Measurements from ENCODE around the gene DPAGT1.

Gene DPAGT1

DNA sequence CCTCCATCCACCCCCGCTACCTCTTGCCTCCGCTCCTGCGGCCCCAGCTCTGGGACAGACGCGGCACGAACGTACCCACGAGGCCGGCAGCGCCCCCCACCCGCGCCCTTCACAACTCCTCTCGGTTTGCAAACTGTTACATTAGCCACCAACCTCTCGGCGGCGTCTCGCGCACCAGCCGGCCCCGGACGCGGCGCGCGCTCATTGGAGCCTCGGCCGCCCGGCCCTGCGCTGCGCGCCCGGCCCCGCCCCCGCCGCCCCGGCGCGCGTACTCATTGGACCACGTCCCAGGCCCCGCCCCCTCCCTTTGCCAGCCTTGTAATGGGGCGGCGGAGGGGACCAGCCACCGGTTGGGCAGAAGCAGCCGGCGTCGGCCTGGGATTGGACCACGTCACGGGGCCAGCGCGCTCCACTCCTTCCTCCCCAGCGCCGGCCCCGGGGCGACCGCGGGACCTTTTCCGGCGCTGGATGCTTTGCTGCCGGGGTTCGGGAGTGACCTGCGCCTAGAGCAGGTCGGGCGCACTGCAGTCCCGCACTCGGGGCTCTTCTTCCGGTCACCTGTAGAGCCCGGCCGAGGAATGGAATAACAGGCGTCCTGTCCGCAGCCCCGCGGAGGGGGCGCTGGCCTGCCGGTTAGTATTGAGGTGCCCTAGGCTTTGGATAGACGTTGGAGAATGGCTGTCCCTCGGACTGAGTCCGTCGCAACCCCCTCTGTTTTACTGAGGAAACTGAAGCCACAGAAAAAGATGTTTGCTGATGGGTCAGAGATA is 44.5 kb downstream of the DPAGT1 start, which contains the start of gene HYOU1:
Gene HYOU1 (minus strand): TSS at position 206 of the 770 bp plus-strand sequence. CDS start 1,045 bp downstream, outside the sequence.
- DNase-seq (ENCODE audit: low read depth, low spot score), result peak; percentile 90

DNA sequence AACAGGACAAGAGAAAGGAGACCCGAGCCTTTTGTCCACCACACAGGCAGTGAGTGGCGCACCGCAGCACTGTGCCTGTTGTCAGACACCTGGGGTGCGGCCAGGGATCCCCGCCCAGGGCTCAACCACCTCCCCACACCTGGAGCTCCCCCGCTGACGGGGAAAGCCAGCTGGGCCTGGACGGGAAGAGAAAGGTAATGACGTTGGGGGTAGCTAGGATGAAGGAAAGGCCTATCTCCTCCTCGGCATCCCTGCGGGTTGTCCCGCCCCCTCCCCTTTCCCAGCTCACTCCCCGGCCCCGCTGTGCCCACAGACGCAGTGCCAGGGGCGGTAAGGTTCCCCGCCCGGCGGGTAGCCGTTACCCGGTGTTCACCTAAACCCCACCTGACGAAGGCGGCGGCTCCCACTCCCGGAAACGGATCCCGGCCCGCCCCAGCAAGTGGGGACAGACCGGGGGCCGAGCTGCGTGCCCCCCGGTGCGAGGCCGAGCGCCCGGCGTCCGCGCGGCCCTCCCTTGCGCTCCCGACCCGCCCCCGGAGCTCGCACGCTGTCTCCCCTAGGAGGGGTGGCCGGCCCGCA is 45.1 kb downstream of the DPAGT1 start:
- no peak for DNase-seq (ENCODE audit: low read depth, low spot score)

DNA sequence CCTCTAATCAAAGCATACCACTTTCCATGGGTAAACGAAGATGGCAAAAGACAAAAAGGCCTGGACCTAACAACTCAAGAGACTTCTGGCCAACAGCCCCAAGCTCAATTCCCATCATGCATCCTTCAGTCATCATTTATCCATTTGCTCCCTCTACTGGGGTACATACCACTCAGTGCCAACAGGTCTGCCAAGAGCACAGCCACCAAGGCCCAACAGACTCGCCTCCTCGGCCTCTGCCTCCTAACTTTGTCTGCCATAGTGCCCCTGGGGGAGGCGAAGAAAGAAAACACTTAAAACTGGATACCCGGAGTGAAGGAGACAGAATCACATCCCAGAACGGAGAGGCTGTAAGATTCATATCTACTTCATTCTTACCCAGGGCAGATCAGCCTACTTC is 45.8 kb downstream of the DPAGT1 start:
- DNase-seq (ENCODE audit: low read depth, low spot score), result no peak

DNA sequence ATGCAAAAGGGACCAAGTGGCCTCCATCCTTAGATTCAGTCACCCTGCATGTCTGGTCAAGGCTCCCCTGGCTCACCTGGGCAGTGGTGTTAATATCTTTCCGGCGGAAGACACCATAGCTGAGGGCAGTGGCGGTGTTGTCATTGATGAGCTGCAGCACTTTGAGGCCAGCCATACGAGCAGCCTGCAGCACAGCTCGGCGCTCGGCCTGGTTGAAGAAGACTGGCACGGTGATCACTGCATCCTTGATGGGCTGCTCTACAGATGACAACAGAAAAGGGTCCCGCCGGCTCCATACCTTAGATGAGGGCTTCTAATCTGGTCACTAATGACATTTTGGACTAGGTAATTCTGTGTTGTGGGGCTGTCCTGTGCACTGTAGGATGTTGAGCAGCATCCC is 47.2 kb downstream of the DPAGT1 start:
- DNase-seq (ENCODE audit: low read depth, low spot score), result no peak

DNA sequence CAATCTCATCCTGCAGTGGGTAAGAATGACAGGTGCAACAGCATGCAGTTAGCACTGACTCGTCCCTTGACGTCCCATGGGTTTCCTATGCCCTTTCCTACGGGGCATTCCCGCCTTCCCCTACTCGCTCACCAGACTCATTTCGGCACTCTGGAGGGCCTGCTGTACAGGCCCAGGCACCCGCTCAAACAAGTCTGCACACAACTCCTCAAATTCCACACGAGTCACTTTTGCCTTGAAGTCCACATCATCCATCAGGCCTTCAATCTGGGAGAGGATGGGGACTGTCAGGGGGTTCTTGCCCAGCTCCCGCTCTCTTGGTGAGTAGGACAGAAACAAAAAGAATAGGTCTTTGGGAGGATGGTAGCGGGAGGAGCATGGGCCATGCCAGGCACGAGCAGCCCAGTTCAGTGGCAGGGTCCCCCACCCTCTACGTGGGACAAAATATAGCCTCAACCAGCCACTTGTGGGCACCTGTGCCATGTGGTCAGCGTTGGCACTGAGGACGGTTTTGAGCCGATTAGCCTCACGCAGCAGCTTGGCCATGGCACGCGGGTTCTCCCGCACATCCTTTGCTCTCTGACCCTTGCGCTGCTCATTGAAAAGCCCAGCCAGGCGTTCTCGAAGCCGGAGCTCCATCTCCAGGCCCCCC is 49.4 kb downstream of the DPAGT1 start:
- DNase-seq (ENCODE audit: low read depth, low spot score), result no peak

DNA sequence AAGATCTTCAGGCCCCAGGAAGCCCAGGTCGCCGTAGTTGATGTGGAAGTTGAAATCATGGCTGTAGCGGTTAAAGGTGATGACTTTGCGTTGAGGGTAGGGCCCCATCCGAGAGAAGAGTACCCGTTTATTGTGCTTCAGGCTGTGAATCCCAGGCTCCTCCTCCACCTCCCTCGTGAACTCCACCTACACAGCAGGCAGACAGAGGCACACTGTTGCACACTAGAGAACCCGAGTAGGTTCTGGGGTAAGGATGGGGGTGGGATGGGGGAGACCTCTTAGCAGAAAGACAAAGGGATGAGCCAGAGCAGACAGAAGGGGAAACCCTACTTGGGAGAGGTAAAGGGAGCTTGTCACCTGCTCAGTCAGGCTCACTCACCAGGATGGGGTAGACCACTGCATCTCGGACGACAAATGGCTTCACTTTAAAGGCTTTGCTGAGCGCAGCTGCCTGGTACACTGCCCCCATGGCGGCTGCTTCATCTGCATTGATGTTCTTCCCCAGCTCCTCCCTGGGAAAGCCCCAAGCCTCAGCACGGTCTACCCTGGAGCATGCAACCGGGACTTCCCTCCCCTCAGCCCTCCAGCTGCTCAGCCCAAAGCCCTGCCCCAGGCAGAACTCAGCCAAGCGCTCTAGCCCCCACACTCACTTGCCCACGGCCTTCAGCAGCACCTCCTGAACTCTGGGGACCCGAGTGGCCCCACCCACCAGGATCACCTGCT is 50.1 kb downstream of the DPAGT1 start:
- DNase-seq (ENCODE audit: low read depth, low spot score), result no peak

DNA sequence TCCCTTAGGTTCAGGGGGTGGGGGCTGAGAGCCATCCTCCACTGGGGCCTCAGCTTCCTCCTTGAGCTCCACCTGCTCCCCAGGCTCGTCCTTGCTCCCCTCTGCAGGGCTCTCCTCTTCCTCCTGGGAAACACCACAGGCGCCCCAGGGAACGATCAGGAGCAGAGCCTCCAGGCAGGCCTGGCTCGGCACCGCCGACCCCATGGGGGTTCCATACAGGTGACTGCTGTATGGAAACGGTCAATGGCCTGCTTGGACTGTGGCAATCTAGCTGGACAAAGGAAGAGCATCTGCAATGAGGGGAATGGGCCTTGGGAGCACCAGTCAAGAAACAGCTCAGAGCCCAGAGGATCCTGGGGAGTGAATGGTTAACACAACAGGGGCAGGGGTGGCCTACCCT is 52.6 kb downstream of the DPAGT1 start:
- DNase-seq (ENCODE audit: low read depth, low spot score), result no peak

DNA sequence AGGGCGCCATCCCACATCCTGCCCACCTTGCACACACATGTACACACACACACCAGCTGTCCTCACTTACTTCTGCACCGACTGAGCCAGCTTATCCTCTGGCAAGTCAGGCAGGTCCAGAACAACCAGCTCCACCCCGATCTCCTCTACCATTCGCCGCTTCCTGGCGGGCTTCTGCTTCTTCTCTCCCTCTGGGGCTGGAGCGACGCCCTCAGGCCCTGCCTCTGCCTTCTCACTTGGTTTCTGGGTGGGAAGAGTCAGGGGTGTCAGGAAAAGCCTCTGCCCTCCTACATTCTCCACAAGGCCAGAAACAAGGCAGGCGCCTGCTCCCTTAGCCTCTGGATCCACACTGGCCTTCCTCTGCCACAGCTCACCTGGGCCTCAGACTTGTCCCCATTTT is 53.0 kb downstream of the DPAGT1 start:
- DNase-seq (ENCODE audit: low read depth, low spot score), result no peak

DNA sequence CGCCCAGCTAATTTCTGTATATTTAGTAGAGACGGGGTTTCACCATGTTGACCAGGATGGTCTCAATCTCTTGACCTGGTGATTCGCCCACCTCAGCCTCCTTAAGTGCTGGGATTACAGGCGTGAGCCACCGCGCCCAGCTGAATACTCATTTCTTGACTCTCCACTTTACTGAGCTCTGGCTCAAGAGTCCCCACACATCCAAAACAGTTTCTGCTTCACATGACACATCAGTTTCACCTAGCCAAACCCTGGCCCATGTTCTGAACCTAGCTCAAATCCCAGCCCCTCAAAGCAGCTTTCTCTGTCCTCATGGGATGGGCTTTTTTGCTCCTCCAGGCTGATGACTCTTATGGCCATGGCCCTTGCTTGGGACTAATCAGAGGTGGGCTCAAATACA is 54.4 kb downstream of the DPAGT1 start:
- no peak for DNase-seq (ENCODE audit: low read depth, low spot score)
